Raji (cell line): ENCODE data around the gene ASTL.

Experiments used
- POLR2A ChIP-seq: IDR thresholded peaks from 2 replicates; pipeline ENCODE4 v1.6.1; 2011; ENCODE audit warnings: low read depth, low read length, control low read depth; ENCODE audit not compliant: insufficient read depth

Gene ASTL

DNA sequence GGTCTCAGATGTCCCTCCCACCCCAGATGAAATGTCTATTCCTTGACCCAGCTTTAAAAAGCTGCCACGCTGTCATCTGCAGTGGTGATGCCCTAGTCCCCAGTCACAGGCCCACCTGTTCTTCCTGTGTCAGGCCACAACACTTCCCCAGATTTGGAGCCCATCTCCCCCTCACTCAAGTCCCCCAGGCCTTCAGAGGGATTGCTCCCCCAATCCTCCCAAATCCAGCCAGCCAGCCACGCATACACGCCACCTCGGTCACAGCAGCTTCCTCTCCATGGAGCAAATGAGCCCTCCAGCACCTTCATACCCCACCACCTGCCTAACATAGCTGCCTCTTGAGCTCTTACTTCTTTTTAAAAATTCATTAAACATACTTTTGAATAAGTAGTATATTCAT lies 7.8 kb downstream of the ASTL start:
- TF ChIP-seq POLR2A, result no peak

- TF ChIP-seq POLR2A, result no peak
Observed at GRCh38 chr2:96129528-96130120, 8.7 kb downstream of the ASTL start.

DNA sequence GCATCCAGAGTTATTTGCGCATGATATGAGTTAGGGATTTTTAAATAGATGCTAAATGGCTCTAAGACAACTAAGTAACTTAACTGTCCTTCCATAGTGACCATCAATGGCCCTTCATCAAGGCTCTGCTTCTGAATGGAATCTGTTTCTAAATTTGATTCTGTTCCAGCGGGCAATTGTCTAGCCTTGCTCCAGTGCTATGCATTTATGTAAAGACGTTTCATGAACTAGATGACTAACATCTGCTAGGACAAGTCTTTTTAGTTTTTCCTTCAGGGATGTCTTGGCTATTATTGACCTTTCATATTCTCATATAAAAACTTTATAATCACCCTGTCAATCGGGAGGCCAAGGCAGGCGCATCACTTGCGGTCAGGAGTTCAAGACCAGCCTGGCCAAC lies 9.8 kb downstream of the ASTL start:
- no peak for TF ChIP-seq POLR2A

DNA sequence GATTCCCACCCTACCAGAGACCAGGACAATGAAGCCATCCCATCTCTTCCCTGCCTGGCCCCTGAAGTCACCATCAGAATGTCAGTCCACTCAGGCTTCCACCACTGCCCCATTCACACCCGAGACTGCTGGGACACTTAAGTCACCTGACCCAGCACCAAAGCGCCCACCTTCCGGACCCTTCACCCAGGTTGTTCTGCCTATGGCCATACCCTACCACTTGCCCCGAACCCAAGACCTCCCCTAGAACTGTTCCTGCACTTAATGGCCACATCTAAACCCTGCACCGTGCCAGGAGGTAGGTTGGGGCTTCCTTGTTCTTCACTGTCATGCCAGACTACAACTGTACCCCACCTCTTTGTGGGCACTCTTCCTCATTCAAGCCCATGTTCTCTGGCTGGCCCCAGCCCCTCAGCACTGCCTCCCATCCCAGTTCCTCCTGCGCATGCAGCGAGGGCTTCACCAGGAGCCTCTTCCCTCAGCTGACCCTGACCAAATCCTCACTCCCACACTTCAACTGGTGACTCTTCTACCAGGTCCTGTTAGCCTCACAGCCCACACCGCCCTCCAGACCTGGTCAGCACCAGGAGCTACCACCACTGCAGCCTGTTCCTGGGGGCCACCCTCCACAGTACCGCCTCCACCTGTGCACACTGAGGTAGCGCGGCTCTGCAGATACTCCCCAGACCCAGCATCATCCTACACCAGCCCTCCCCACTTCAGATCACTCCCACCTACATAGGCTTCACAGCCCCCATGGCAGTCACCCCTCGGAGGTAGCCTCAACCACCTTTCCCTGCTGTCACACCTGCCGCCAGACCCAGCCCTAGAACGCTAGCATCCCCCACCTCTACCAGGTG lies 13.7 kb downstream of the ASTL start:
- TF ChIP-seq POLR2A, result no peak

- TF ChIP-seq POLR2A, result no peak
Observed at GRCh38 chr2:96123936-96124335, 14.4 kb downstream of the ASTL start.

- TF ChIP-seq POLR2A, result no peak
Observed at GRCh38 chr2:96123290-96123689, 15.0 kb downstream of the ASTL start.

DNA sequence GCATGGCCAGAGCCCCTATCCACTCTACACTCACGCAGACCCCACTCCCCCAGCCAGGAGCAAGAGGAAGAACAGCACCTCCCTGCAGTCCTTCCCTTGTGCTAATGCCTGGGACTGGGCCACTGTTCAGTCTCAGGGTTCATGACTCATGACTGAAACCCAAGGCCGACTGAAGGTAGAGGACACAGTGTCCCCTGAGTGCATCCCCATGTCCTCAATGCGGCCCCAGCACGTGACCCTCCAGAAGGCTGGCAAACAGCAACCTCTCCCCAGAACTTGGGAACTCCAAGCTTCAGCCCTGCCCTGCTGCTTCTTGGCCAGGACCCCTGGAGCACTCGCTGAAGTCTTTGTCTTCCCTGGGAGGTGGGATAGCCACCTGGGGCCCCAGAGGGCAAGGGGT lies 15.9 kb downstream of the ASTL start:
- TF ChIP-seq POLR2A, result no peak

GRCh38 chr2:96121414-96121813 lies 16.9 kb downstream of the ASTL start:
- TF ChIP-seq POLR2A, result no peak

- TF ChIP-seq POLR2A, result no peak
Observed at GRCh38 chr2:96120991-96121390, 17.3 kb downstream of the ASTL start.

DNA sequence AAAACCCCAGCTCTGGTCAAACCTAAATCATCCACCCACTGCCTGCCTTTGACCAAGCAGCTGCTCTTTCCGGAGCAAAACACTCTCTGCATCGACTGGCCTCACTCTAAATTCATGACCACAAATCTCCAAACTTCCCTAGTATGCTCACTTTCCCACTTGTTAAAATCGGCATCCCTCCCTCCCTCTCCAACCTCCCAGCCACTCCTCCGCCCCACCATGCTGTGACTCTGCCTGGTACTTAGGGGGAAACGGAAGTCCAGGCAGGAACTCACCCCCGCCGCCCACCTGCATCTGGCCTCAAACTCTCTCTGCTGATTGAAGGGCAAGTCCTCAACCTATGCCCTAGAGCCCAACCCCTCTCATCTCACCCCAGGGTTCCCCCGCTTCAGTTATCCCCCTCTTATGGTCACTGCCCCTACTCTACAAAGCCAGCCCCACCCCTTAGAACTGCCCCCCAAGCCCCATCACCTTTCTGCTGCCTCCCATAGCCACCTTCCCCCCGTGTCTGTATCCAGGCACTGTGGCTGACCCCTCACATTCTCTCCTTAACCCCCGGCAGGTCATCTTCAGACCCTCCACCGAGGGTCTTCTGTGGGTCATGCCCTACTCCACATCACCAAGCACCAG lies 18.1 kb downstream of the ASTL start:
- no peak for TF ChIP-seq POLR2A

- TF ChIP-seq POLR2A, result no peak
Observed at GRCh38 chr2:96119389-96119751, 18.9 kb downstream of the ASTL start.

DNA sequence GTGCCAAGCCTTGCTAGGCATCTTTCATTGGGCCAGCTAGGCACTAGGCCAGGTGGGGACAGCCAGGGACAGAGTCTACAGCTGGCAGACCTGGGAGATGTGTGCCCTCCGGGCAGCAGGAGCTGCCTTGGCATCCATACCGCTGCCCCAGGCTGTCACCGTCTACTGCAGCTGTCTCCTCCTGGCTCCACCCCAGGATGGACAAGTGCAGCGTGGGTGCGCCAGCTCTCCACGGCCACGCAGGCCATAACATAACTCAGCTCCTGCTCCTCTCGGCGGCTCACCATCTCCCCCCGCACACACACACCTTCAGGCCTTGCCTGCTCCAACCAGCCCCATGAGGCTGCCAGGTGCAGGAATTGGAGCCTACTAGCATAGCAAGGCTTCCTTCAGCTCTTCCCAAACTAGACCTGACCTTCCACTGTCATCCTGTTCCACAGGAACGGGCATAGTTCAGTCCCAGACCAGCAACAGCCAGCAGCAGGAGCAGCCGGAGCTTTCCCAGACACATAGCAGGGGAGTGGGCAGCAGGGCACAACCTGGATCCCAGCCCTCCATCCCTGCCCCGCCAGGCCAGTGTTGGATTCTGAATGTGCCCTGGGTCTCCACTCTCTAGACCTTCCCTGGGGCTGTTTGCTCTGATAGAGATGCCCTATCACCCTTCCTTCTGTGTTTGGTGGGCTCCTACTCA lies 19.5 kb downstream of the ASTL start:
- TF ChIP-seq POLR2A, result no peak

DNA sequence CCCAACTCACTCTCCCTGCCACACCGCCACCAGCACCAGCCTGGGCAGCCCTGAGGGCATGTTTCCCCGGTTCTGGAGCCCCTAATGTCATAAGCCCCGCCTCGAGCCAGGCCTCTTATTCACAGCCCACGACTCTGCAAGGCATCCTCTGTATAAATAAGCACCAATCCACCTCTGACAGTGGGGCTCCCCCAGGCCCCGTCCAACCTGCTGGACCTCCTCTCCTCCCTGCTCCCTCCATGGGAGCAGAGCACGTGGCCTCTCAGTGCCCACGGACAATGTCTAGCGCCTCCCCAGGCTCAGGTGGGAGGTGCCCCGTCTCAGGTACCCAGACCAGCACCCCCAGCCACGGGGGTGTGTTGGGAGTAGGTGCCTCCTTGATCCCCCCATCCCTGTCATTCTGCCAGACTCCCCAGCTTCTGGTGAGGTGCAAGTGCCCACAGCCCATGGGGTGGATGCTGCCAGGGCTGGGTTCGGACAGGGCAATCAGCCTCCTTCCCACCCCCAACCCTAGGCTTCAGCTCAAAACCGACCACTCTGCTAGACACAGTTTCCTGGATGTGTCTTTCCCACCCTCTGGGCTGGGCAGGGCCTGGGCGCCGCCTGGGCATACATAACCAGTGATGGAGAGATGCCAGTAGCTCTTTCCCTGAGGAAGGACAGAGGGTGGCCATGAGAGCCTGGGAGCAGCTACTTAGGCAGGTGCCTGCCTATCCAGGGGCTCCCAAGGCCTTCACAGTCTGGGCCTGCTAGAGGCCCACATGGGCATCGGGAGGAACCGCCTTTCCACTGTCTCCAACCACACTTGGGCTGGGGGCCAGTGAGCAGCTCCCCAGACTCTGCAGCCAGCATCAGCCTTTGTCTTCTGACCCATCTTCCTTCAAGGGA lies 20.4 kb downstream of the ASTL start:
- TF ChIP-seq POLR2A, result no peak

GRCh38 chr2:96116879-96117533 lies 21.3 kb downstream of the ASTL start:
- TF ChIP-seq POLR2A, result no peak
